Measurements from ENCODE around the gene OR6J1. TPM values are rescaled to one million over a fixed set of nuclear protein-coding genes. Genes with fewer than 3 reads are reported as not detected.

OR6J1 gene
- total and polyA plus RNA-seq, 2 of the 13 experiments (the other 11 are each of a cell fraction or from before 2014, with no cell fraction given): not detected

- TF ChIP-seq ZNF468 (CRISPR knock-in tag; IDR thresholded peaks at IDR 0.05) (no peak), ZKSCAN1 (IDR thresholded peaks at IDR 0.05; ENCODE audit: low read length) (peak; percentile 49; the same call in 1 of the 2 replicates), CCAR2 (optimal IDR thresholded peaks at IDR 0.05; ENCODE audit: low read depth, low read length) (no peak), BRCA1 (CRISPR knock-in tag; IDR thresholded peaks at IDR 0.05) (no peak), HOXA3 (CRISPR knock-in tag; IDR thresholded peaks at IDR 0.05) (peak; percentile 70), ZNF615 (CRISPR knock-in tag; IDR thresholded peaks at IDR 0.05; ENCODE audit: borderline replicate concordance) (no peak), KMT2B (CRISPR knock-in tag; IDR thresholded peaks at IDR 0.05) (peak; percentile 86), GLI4 (CRISPR knock-in tag; IDR thresholded peaks at IDR 0.05; ENCODE audit: borderline replicate concordance) (peak; percentile 99), ZNF605 (CRISPR knock-in tag; IDR thresholded peaks at IDR 0.05) (peak; percentile 94), NR2F1 (CRISPR knock-in tag; IDR thresholded peaks at IDR 0.05) (peak in 1 of 2 experiments; percentile 69; a peak in 2 of 4 replicates), RBM22 (optimal IDR thresholded peaks at IDR 0.05; ENCODE audit: low read length) (peak; percentile 100), ZNF577 (CRISPR knock-in tag; IDR thresholded peaks at IDR 0.05; ENCODE audit: borderline replicate concordance, low read depth) (no peak), EHMT2 (IDR thresholded peaks at IDR 0.05; ENCODE audit: borderline replicate concordance, low read depth, low read length) (peak; percentile 83; the same call in 1 of the 2 replicates), ZNF687 (CRISPR knock-in tag; IDR thresholded peaks at IDR 0.05) (peak; percentile 89)
- TF ChIP-seq, protein P1, sequence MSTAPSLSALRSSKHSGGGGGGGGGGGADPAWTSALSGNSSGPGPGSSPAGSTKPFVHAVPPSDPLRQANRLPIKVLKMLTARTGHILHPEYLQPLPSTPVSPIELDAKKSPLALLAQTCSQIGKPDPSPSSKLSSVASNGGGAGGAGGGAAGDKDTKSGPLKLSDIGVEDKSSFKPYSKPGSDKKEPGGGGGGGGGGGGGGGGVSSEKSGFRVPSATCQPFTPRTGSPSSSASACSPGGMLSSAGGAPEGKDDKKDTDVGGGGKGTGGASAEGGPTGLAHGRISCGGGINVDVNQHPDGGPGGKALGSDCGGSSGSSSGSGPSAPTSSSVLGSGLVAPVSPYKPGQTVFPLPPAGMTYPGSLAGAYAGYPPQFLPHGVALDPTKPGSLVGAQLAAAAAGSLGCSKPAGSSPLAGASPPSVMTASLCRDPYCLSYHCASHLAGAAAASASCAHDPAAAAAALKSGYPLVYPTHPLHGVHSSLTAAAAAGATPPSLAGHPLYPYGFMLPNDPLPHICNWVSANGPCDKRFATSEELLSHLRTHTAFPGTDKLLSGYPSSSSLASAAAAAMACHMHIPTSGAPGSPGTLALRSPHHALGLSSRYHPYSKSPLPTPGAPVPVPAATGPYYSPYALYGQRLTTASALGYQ (CRISPR knock-in tag; IDR thresholded peaks at IDR 0.05): no peak
- TF ChIP-seq, protein P2, sequence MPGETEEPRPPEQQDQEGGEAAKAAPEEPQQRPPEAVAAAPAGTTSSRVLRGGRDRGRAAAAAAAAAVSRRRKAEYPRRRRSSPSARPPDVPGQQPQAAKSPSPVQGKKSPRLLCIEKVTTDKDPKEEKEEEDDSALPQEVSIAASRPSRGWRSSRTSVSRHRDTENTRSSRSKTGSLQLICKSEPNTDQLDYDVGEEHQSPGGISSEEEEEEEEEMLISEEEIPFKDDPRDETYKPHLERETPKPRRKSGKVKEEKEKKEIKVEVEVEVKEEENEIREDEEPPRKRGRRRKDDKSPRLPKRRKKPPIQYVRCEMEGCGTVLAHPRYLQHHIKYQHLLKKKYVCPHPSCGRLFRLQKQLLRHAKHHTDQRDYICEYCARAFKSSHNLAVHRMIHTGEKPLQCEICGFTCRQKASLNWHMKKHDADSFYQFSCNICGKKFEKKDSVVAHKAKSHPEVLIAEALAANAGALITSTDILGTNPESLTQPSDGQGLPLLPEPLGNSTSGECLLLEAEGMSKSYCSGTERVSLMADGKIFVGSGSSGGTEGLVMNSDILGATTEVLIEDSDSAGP (CRISPR knock-in tag; IDR thresholded peaks at IDR 0.05; ENCODE audit: borderline replicate concordance): peak; percentile 91
- TF ChIP-seq, protein P3, sequence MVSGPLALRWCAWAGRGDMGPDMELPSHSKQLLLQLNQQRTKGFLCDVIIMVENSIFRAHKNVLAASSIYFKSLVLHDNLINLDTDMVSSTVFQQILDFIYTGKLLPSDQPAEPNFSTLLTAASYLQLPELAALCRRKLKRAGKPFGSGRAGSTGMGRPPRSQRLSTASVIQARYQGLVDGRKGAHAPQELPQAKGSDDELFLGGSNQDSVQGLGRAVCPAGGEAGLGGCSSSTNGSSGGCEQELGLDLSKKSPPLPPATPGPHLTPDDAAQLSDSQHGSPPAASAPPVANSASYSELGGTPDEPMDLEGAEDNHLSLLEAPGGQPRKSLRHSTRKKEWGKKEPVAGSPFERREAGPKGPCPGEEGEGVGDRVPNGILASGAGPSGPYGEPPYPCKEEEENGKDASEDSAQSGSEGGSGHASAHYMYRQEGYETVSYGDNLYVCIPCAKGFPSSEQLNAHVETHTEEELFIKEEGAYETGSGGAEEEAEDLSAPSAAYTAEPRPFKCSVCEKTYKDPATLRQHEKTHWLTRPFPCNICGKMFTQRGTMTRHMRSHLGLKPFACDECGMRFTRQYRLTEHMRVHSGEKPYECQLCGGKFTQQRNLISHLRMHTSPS (CRISPR knock-in tag; IDR thresholded peaks at IDR 0.05; ENCODE audit: low read depth): no peak
- TF ChIP-seq, protein P4, sequence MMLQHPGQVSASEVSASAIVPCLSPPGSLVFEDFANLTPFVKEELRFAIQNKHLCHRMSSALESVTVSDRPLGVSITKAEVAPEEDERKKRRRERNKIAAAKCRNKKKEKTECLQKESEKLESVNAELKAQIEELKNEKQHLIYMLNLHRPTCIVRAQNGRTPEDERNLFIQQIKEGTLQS (CRISPR knock-in tag; IDR thresholded peaks at IDR 0.05): 0 out of 2 replicates have a peak, but pooled peaks have one; percentile 62
These were observed 54.9 kb downstream of the OR6J1 start, which contains the start of gene DAD1 (continued) for GRCh38 chr14:22589096-22589839.
